GM21447 (cell line): ENCODE results near the gene EPB41.
"Not testable (repeated sequence)": the region's sequence is repeated elsewhere in the genome, so short reads cannot be mapped to it uniquely, and the experiment has no call there.

ENCODE experiments used
- ATAC-seq: cut with Tn5 transposase; IDR thresholded peaks from one replicate; pipeline ENCODE4 v1.9.1; 2021; ENCODE audit not compliant: unreplicated experiment

The EPB41 gene

DNA sequence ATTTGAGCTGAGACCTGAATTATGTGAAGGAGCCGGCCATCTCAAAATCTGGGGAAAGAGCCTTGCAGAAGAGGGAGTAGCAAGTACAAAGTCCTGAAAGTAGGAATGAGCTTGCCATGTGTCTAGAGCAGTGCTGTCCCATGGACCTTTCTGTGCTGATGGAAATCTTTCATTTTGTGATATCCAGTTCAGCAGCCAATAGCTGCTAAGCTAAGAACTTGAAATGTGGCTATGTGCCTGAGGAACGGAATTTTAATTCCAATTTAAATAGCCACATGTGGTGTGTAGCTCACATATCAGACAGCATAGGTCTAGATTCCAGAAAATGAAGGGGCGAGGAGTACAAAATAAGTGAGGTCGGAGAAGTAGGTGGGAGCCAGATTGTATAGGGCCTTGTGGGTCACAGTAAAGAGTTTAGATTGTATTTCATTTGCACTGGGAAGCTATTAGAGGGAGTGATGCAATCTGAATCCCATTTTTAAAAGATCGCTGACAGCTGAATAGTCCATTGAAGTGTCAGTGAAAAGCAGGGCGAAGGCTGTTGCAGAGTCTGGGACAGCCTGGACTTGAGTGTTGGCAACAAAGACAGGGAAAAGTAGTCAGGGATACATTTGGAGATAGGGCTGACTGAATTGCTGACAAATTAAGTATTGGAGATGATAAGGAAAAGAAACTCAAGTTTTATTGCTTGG, 129.1 kb downstream of the EPB41 start:
- ATAC-seq = no peak

GRCh38 chr1:29044010-29044409, 129.6 kb downstream of the EPB41 start:
- no peak for ATAC-seq

- not testable (repeated sequence) for ATAC-seq
Observed at GRCh38 chr1:29045663-29046062, 131.3 kb downstream of the EPB41 start.

GRCh38 chr1:29047142-29047541, 132.8 kb downstream of the EPB41 start:
- ATAC-seq = no peak

DNA sequence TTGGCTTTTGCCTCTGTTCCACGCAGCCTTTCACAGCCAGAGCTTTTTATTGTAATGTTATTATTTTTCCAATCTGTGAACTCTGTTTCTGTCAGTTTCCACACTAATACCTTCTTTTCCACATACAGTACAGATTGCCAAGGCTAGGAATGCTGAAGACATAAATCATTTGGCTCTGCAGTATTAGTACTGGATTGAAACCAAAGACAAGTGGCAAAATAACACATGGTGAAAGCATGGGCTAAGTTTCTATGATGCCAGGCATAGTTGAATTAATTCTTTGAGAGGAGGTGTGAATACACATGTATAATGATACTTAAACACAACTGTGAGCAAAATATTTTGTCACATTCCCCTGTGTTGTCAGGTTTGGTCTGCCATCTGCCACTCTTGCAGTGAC, 135.8 kb downstream of the EPB41 start:
- ATAC-seq = no peak

DNA sequence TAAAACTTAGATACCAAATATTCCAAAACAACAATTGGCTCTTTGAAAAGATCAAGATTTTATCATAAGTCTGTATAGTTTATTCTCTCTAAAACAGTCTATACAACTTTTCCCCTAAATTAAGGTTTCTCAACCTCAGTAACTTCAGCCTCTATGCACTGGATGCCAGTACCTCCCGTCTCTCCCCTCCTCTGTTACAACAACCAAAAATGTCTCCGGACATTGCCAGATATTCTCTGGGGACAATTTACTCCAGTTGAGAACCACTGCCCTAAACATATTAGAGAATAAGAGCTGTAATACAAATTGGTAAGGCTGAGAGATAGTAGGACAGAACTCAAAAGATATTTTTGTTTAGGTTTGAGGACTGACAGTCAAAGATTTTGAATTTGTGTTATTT, 137.7 kb downstream of the EPB41 start:
- ATAC-seq = no peak

DNA sequence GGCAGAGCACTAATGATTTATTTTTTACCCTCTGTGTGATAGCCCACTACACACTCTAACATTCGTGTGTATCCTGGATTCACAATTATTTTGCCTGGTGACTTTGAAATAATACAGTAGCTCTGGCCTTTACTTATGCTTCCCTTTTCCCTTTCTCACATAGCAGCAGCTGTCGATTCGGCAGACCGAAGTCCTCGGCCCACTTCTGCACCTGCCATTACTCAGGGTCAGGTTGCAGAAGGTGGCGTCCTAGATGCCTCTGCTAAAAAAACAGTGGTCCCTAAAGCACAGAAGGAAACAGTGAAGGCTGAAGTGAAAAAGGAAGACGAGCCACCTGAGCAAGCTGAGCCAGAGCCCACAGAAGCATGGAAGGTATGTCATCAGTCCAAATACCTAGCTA, 138.6 kb downstream of the EPB41 start:
- ATAC-seq = no peak

DNA sequence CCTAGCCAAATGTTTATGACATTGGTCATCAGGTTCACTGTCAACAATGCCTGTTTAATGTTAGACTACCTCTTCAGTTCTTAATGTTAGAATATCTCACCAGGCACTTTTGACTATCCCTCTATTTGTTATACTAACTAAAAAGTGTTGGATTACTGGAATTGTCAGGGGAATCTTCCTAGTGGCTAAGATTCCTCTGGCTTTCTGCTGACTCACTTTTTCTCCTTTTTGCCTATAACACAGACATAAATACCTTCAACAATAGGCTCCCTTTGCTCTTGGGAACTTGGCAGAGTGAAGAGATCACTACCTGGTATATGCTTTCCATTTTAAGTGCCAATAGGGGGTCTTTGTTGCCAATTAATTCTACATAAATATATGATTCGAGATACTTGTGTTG, 140.8 kb downstream of the EPB41 start:
- no peak for ATAC-seq

DNA sequence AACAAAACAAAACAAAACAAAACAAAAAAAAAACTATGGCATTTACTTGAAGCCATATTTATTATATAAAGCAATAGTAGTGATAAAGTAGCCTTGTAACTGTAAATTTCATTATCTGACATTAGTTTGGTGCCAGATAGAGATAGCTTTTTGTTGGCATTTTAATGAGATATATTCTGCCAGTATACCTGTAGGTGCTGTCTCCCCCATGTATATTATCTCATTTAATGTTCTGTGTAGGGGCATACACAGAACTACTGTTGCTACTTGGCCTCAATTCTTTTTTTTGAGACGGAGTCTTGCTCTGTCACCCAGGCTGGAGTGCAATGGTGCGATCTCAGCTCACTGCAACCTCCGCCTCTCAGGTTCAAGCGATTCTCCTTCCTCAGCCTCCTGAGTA, 141.9 kb downstream of the EPB41 start:
- ATAC-seq = no peak

- ATAC-seq = no peak
Observed at GRCh38 chr1:29057700-29058099, 143.3 kb downstream of the EPB41 start.

DNA sequence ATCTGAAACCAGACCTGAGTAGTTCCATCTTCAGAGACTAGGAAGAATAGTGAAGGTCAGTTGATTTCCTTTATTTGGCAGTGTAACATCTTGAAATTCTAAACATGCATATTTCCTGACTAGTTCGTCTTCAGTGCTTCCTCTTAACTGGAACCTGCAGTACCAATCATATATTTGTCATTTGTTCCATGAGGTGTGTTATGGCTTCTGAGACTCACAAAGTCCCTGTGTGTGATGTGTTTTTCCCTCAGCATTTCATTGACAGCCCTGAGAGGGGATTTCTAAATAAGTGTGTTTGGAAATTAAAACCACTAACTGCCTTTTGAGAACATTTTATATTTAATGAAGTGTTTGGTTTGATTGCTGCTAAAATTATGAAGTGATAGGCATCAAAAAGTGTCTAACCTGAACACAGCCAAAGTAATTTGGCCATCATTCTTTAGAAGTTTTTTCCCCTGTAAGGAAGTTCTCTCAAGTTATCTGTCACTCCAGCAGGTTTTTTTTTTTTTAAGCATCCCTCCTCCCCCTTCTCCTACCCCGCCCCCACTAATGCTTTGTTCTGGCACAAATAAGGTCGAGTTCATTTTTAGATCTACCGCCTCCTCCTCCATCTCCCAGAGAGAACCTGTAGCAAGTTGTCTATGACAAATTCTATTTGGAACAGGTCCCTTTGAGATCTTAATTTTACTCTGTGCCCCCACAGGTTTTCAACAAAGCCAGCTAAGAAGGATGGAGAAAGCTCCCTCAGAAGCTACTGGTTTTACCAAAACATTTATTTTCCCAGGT, 148.0 kb downstream of the EPB41 start:
- ATAC-seq = no peak

GRCh38 chr1:29064064-29064463, 149.7 kb downstream of the EPB41 start:
- ATAC-seq = no peak

DNA sequence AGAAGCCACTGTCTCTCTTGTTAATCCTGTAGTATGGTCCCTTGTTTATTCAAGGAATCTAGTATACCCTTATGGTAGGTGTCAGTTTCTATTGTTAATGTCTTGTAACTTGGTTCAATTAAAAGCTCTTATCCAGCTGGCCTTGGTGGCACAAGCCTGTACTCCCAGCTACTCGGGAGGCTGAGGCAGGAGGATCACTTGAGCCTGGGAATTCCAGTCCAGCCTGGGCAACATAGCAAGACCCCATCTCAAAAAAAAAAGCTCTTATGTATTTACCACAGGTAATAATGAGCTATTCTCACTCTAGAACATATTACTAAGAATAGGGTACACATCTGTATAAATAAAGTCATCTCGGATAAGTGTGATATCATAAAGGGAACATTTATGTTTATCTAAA, 162.8 kb downstream of the EPB41 start:
- no peak for ATAC-seq

DNA sequence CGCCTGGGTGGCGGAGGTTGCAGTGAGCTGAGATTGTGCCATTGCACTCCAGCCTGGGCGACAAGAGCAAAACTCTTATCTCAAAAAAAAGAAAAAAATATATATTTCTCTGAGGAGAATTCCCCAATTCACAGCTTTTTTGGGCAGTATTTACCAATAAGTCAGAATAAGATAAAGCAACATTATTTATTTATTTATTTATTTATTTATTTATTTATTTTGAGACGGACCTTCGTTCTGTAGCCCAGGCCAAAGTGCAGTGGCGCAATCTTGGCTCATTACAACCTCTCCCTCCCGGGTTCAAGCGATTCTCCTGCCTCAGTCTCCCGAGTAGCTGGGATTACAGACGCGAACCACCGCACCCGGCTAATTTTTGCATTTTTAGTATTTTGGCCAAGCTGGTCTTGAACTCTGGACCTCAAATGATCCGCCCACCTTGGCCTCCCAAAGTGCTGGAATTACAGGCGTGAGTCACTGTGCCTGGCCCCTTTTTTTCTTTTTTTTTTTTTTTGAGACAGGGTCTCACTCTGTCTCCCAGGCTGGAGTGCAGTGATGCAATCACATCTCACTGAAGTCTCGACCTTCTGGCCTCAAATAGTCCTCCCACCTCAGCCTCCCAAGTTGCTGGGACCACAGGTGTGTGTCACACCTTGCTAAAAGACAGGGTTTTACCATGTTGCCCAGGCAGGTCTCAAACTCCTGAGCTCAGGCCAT, 165.7 kb downstream of the EPB41 start:
- not testable (repeated sequence) for ATAC-seq

- no peak for ATAC-seq
Observed at GRCh38 chr1:29081201-29081600, 166.8 kb downstream of the EPB41 start.

DNA sequence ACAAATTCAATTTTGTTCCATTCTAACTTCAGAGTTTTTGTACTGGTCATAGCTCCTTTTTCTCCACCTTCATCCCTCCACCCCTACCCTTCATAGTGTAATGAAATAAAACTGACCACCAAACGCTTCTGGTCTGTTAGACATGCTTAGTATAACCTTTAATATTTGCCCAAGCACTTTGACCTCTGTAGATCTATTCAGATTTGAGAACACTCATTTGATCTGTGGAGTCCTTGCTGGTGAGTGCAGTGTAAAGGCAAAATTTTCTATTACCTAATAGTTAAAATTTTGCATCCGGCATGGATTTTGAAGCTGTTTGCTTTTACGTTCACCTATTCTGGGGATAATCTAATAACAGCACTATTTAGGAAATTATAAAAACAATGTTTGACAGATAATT, 168.2 kb downstream of the EPB41 start:
- no peak for ATAC-seq

- no peak for ATAC-seq
Observed at GRCh38 chr1:29083317-29084195, 169.2 kb downstream of the EPB41 start.

DNA sequence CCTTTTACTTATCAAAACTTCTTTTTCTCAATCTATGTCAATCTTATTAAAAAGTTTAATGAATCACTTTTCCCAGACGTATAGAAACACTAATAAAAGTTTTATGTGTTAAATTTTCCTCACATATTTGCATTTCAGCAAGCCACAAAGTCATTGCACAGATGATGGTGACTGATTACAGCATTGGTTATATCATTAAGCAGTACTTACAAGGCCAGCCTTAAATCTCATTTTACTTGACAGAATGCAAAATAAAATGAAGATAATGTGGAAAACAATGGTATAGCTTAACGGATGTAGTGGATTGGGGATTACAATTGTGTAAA, 169.8 kb downstream of the EPB41 start:
- no peak for ATAC-seq

GRCh38 chr1:29090937-29091618, 176.7 kb downstream of the EPB41 start:
- ATAC-seq = no peak

DNA sequence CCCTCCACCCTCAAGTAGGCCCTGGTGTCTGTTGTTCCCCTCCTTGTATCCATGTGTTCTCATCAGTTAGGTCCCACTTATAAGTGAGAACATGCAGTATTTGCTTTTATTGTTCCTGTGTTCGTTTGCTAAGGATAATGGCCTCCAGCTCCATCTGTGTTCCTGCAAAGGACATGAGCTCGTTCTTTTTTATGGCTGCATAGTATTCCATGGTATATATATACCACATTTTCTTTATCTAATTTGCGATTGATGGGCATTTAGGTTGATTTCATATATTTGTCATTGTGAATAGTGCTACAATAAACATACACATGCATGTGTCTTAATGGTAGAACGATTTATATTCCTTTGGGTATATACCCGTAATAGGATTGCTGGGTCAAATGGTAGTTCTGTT, 178.3 kb downstream of the EPB41 start:
- ATAC-seq = not testable (repeated sequence)

DNA sequence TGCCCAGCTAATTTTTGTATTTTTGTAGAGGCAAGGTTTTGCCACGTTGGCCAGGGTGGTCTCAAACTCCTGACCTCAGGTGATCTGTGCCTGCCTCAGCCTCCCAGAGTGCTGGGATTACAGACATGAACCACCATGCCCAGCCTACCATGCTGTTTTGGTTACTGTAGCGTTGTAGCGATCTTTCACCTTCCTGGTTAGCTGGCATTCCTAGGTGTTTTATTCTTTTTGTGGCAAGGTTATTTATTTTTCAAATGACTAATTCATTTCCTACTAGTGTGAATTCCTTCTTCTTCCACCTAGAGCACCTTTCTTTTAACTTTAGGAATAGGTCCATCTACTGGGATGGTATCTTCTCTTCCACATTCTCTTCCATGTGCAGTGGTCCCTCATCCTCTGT, 180.1 kb downstream of the EPB41 start:
- ATAC-seq = no peak
